ENCODE measurements around the gene LAMB3. TPM values are rescaled to one million over a fixed set of nuclear protein-coding genes. Genes with fewer than 3 reads are reported as not detected.

LAMB3 gene
- total and polyA plus RNA-seq, 8 donors = 1.4 to 25.8 (median 3.4) TPM

GRCh38 chr1:209565759-209566678 is 86.2 kb downstream of the LAMB3 start:
- Histone ChIP-seq H3K4me3 (no peak overlapping the region), H3K4me1 (no peaks in the 10 kb centered on the region), H3K9me3 (no peaks in the 10 kb centered on the region), H3K36me3 (no peaks in the 10 kb centered on the region), H3K27ac (no peak overlapping the region), H3K27me3 (peaks cover 0 to 6% (median 0%) of the 10 kb centered on the region in 4 donors)
- intact Hi-C loops (cut with DNase I) = loop anchor here in 1 of 3 donors (10.0 kb wide), 1 partner anchor 361 kb away; no protein-coding TSS in a partner anchor
- peak; percentile 89 to 97 (median 92) for ATAC-seq
- TF ChIP-seq, protein P1, sequence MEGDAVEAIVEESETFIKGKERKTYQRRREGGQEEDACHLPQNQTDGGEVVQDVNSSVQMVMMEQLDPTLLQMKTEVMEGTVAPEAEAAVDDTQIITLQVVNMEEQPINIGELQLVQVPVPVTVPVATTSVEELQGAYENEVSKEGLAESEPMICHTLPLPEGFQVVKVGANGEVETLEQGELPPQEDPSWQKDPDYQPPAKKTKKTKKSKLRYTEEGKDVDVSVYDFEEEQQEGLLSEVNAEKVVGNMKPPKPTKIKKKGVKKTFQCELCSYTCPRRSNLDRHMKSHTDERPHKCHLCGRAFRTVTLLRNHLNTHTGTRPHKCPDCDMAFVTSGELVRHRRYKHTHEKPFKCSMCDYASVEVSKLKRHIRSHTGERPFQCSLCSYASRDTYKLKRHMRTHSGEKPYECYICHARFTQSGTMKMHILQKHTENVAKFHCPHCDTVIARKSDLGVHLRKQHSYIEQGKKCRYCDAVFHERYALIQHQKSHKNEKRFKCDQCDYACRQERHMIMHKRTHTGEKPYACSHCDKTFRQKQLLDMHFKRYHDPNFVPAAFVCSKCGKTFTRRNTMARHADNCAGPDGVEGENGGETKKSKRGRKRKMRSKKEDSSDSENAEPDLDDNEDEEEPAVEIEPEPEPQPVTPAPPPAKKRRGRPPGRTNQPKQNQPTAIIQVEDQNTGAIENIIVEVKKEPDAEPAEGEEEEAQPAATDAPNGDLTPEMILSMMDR (IDR thresholded peaks at IDR 0.05) = peak; percentile 70 to 78 (median 74)
- 23 to 29% methylated on average over 15 of the region's 15 CpGs for WGBS, 2 donors
- FAIRE-seq = no peak
- peak; percentile 67 to 86 (median 82) for DNase-seq

Small RNA genes within 50 kb of the gene (microRNA-seq; reads per million reads assigned to microRNA genes)
- 0 reads per million in 2 donors for gene MIR4260

Other genes starting within 250 kb of the LAMB3 start
- under 1 TPM in 4 of 6 donors, not detected in 2; 0.06 to 0.52 (median 0.21) TPM for gene CAMK1G, start 68.7 kb downstream of the LAMB3 start, total RNA-seq
- 1 to 10 TPM in 1 of 2 donors, under 1 TPM in 1; 0.11 to 1.2 TPM for gene CAMK1G, start 68.7 kb downstream of the LAMB3 start, polyA plus RNA-seq
- 10 to 100 TPM in 3 of 6 donors, 1 to 10 TPM in 3; 2.9 to 69.8 (median 11.2) TPM for gene G0S2, start 23.0 kb upstream of the LAMB3 start, total RNA-seq
- 10 to 100 TPM; 17.4 to 18.7 TPM for gene G0S2, start 23.0 kb upstream of the LAMB3 start, polyA plus RNA-seq
- gene HSD11B1, start 52.4 kb upstream of the LAMB3 start, total RNA-seq = 1 to 10 TPM in 3 of 6 donors, under 1 TPM in 2, not detected in 1; 0.51 to 5.6 (median 1.4) TPM
- under 1 TPM in 1 of 2 donors, not detected in 1; 0.47 TPM for gene HSD11B1, start 52.4 kb upstream of the LAMB3 start, polyA plus RNA-seq
- gene TRAF3IP3, start 103.6 kb upstream of the LAMB3 start, total RNA-seq = 1 to 10 TPM in 4 of 6 donors, under 1 TPM in 2; 0.42 to 5.5 (median 1.5) TPM
- 1 to 10 TPM in 1 of 2 donors, under 1 TPM in 1; 0.68 to 1.4 TPM for gene TRAF3IP3, start 103.6 kb upstream of the LAMB3 start, polyA plus RNA-seq
- 1 to 10 TPM in 1 of 6 donors, under 1 TPM in 5; 0.39 to 1.2 (median 0.78) TPM for gene C1orf74, start 132.1 kb upstream of the LAMB3 start, total RNA-seq
- under 1 TPM; 0.80 to 0.92 TPM for gene C1orf74, start 132.1 kb upstream of the LAMB3 start, polyA plus RNA-seq
- 10 to 100 TPM; 17.3 to 36.8 (median 22.0) TPM for gene IRF6, start 153.7 kb upstream of the LAMB3 start, total RNA-seq
- 10 to 100 TPM in 1 of 2 donors, 1 to 10 TPM in 1; 7.7 to 13.1 TPM for gene IRF6, start 153.7 kb upstream of the LAMB3 start, polyA plus RNA-seq
- gene UTP25, start 175.5 kb upstream of the LAMB3 start, total RNA-seq = 1 to 10 TPM; 2.4 to 4.4 (median 3.7) TPM
- 1 to 10 TPM in 1 of 2 donors, under 1 TPM in 1; 0.95 to 1.9 TPM for gene UTP25, start 175.5 kb upstream of the LAMB3 start, polyA plus RNA-seq